K562 (cell line): Measurements from ENCODE around the gene TMEM170A. TPM values are rescaled to one million over a fixed set of nuclear protein-coding genes. Genes with fewer than 3 reads are reported as not detected.
A peak's percentile ranks its signal among the peaks of the same experiment; 100 is the strongest.
"Not testable (repeated sequence)": the region's sequence is repeated elsewhere in the genome, so short reads cannot be mapped to it uniquely, and the experiment has no call there.

Source experiments
- ATAC-seq: fragments of 200-7000 bp; cut with Tn5 transposase; 3 replicates; pipeline ENCODE4 v1.9.1; 2020; ENCODE audit warnings: moderate library complexity
- BruUV-seq: library from RNA; stranded (reverse); fragments of 400-500 nt; replicated peaks from 2 replicates; lab custom pipeline; 2021; lab: Mats Ljungman, UMichigan
- CTCF ChIA-PET: fragments of 300-600 bp; formaldehyde crosslinking; extraction: SDS; loops from one replicate; lab custom pipeline; 2021; ENCODE audit warnings: low intra/inter-chr PET ratio; lab: Yijun Ruan, JAX
- POLR2A ChIA-PET: fragments of 300-600, 350-650 bp; sonication (Branson Sonifier 250); formaldehyde crosslinking; extraction: SDS; loops from one replicate; lab custom pipeline; 2021; ENCODE audit warnings: antibody characterized with exemption, inconsistent platforms; lab: Yijun Ruan, JAX
- DNase-seq, 4 experiments: peaks; one replicate each; pipeline versions ENCODE4 v3.0.0 to v3.0.0-alpha.2; 2011 to 2018; ENCODE audit warnings: low spot score in 3 of 4, mixed read lengths in 3 of 4; ENCODE audit errors: extremely low read depth in 1 of 4
- FAIRE-seq: peaks from 2 replicates; lab custom pipeline; 2011; peaks lifted over from hg19 to GRCh38; lab: Jason Lieb, UNC
- H2AFZ ChIP-seq: 2 replicates; pipeline ENCODE4 v1.6.0; 2011; ENCODE audit warnings: low read depth, low read length, control low read depth, inconsistent platforms
- H3K27ac ChIP-seq: fragments of 200-600 bp; 3 replicates; pipeline ENCODE4 v1.8.0; 2011; ENCODE audit warnings: low read depth, mild to moderate bottlenecking, control low read depth, inconsistent platforms, low read length, moderate library complexity, mixed read lengths; ENCODE audit errors: extremely low read depth
- H3K27me3 ChIP-seq, 2 experiments: fragments of 300-600 bp in 1 of 2; 2 replicates in 1 of 2; 3 replicates in 1 of 2; pipeline versions ENCODE4 v1.6.0 to v1.8.0; 2011; ENCODE audit warnings: inconsistent platforms in 2 of 2, low read length in 2 of 2, mild to moderate bottlenecking in 1 of 2, mixed read lengths in 1 of 2, moderate library complexity in 1 of 2; ENCODE audit not compliant: control insufficient read depth in 2 of 2, insufficient read depth in 2 of 2
- H3K36me3 ChIP-seq: fragments of 300-600 bp; 3 replicates; pipeline ENCODE4 v1.8.0; 2011; ENCODE audit warnings: mild to moderate bottlenecking, low read length, inconsistent platforms; ENCODE audit not compliant: control insufficient read depth, insufficient read depth
- H3K4me1 ChIP-seq, 2 experiments: fragments of 200-600 bp in 1 of 2; replicated peaks in 1 of 2; 2 replicates in 1 of 2; 3 replicates in 1 of 2; pipeline versions ENCODE4 v1.5.1 to v1.8.0; 2011; ENCODE audit warnings: inconsistent platforms in 2 of 2, low read length in 2 of 2, mild to moderate bottlenecking in 1 of 2, mixed read lengths in 1 of 2, moderate library complexity in 1 of 2; ENCODE audit not compliant: control insufficient read depth in 2 of 2, insufficient read depth in 2 of 2
- H3K4me2 ChIP-seq: 2 replicates; pipeline ENCODE4 v1.6.1; 2011; ENCODE audit warnings: low read length, control low read depth, inconsistent platforms, mixed read lengths; ENCODE audit not compliant: insufficient read depth
- H3K4me3 ChIP-seq: fragments of 200-600 bp; sonication (generic), shearing (Covaris generic); 2 replicates; pipeline ENCODE4 v1.5.1; 2016; ENCODE audit warnings: control low read depth, inconsistent platforms
- H3K79me2 ChIP-seq: fragments of 200-600 bp; 3 replicates; pipeline ENCODE4 v1.8.0; 2011; ENCODE audit warnings: low read length, inconsistent platforms; ENCODE audit not compliant: control insufficient read depth, insufficient read depth
- H3K9ac ChIP-seq, 2 experiments: 2 replicates each; pipeline versions ENCODE4 v1.6.0 to v1.6.1; 2011; ENCODE audit warnings: low read depth in 2 of 2, low read length in 2 of 2, control low read depth in 1 of 2, inconsistent platforms in 1 of 2, mild to moderate bottlenecking in 1 of 2, mixed read lengths in 1 of 2; ENCODE audit not compliant: insufficient read depth in 1 of 2
- H3K9me1 ChIP-seq: one replicate; pipeline ENCODE4 v1.6.0; 2011; ENCODE audit warnings: inconsistent platforms, mild to moderate bottlenecking, low read length, moderate library complexity; ENCODE audit not compliant: control insufficient read depth, insufficient read depth
- H3K9me3 ChIP-seq: replicated peaks from 2 replicates; pipeline ENCODE4 v1.5.1; 2011; ENCODE audit warnings: low read depth, low read length, inconsistent platforms; ENCODE audit not compliant: control insufficient read depth, insufficient read depth
- H4K20me1 ChIP-seq: replicated peaks from 2 replicates; pipeline ENCODE4 v1.6.1; 2011; ENCODE audit warnings: low read length, inconsistent platforms, mixed read lengths; ENCODE audit not compliant: control insufficient read depth, insufficient read depth
- SIN3A ChIP-seq, 2 experiments: fragments of 150-350 bp in 1 of 2; IDR thresholded peaks; 2 replicates each; pipeline ENCODE4 v1.6.1; 2011 to 2016; ENCODE audit warnings: borderline replicate concordance in 2 of 2, low read depth in 2 of 2, low read length in 2 of 2, mild to moderate bottlenecking in 2 of 2, moderate library complexity in 2 of 2; ENCODE audit not compliant: control insufficient read depth in 1 of 2
- TGIF2 ChIP-seq: sonication (generic); formaldehyde crosslinking; IDR thresholded peaks from 2 replicates; pipeline ENCODE4 v1.8.1; 2022; ENCODE audit warnings: mild to moderate bottlenecking, missing genetic modification reagents, moderate library complexity
- WGBS: fragments of 100-300 bp; shearing (Covaris generic); methylation state at CpG from one replicate; pipeline ENCODE4 v1.1.6; 2016; ENCODE audit warnings: low coverage, mixed read lengths; ENCODE audit not compliant: insufficient coverage; ENCODE audit errors: missing lambda C conversion rate; 5-methylcytosine and 5-hydroxymethylcytosine counted together
- in situ Hi-C: fragments of 300-500 bp; cut with MboI; formaldehyde crosslinking; loops from 4 replicates; pipeline ENCODE4 v1.15.0; 2018; ENCODE audit warnings: inconsistent platforms, mixed read lengths
- intact Hi-C: fragments of 100-400 bp; cut with micrococcal nuclease; formaldehyde crosslinking; loops from 2 replicates; pipeline ENCODE4 v1.14.2; 2022
- polyA plus RNA-seq, 8 experiments: library from polyadenylated mRNA; depleted of rRNA in 4 of 8; stranded (reverse) in 5 of 8; unstranded in 3 of 8; fragments of >200 nt; fragmentation: Nextera tagmentation in 2 of 8; fragmentation: Illumina TruSeq in 1 of 8; extraction: Ambion mirVana in 2 of 8; extraction: Trizol in 1 of 8; gene quantifications; 2 replicates each; pipeline versions ENCODE4 v1.2.1 to v1.2.3, GENCODE V29; 2011 to 2014; ENCODE audit warnings: inconsistent platforms in 1 of 8, missing spikeins in 1 of 8
- total RNA-seq, 7 experiments: library from RNA; depleted of rRNA in 6 of 7; stranded (reverse); fragments of >200 nt in 6 of 7; fragmentation: Illumina TruSeq in 2 of 7; extraction: Trizol in 2 of 7; gene quantifications; 2 replicates each; pipeline versions ENCODE4 v1.2.1 to v1.2.3, GENCODE V29; 2011 to 2021; ENCODE audit warnings: low replicate concordance in 1 of 7
- TF ChIP-seq, protein P1 (sequence below), 2 experiments: IDR thresholded peaks; 2 replicates each; pipeline ENCODE4 v1.6.1; 2012; ENCODE audit warnings: improper control_type of control experiment in 2 of 2, low read depth in 2 of 2, low read length in 2 of 2, borderline replicate concordance in 1 of 2
- TF ChIP-seq, protein P2 (sequence below), 2 experiments: fragments of 450-650 bp in 1 of 2; sonication (generic) in 1 of 2; formaldehyde crosslinking in 1 of 2; IDR thresholded peaks in 1 of 2; conservative IDR thresholded peaks in 1 of 2; 2 replicates each; pipeline versions ENCODE4 v1.6.1 to v1.8.1; 2016 to 2023; ENCODE audit warnings: mild to moderate bottlenecking in 2 of 2, moderate library complexity in 2 of 2, inconsistent platforms in 1 of 2, missing genetic modification reagents in 1 of 2

The TMEM170A gene
- total and polyA plus RNA-seq, 9 of the 15 experiments (the other 6 are each of a cell fraction or from before 2014, with no cell fraction given): 6.1 to 30.2 (median 15.0) TPM

GRCh38 chr16:75463389-75464121, 934 bp downstream of the TMEM170A start:
- H3K4me2 ChIP-seq: peak overlapping the region; percentile 87
- H4K20me1 ChIP-seq, H3K9me1 ChIP-seq, in situ Hi-C loops, H3K36me3 ChIP-seq, H3K4me1 ChIP-seq, H3K9me3 ChIP-seq, H3K27me3 ChIP-seq: not testable (repeated sequence)
- BruUV-seq: TSS peak; percentile 56
- peak overlapping the region; percentile 82 to 94 for H3K9ac ChIP-seq
- FAIRE-seq (peak; percentile 77), ATAC-seq (peak; percentile 57), DNase-seq (peak; percentile 40 to 47 (median 45))
- intact Hi-C loops: loop anchor here (2.0 to 5.0 kb wide), 4 partner anchors 31 to 265 kb away; partner anchors contain the start of genes ADAT1 and CFDP1
- peak overlapping the region; percentile 98 for H2AFZ ChIP-seq
- TF ChIP-seq SIN3A (IDR thresholded peaks at IDR 0.05; ENCODE audit: borderline replicate concordance in 2 of 2, control insufficient read depth in 1 of 2, low read depth in 2 of 2, low read length in 2 of 2): peak in 1 of 2 experiments; percentile 14; a peak in 1 of 4 replicates
- TF ChIP-seq, protein P1, sequence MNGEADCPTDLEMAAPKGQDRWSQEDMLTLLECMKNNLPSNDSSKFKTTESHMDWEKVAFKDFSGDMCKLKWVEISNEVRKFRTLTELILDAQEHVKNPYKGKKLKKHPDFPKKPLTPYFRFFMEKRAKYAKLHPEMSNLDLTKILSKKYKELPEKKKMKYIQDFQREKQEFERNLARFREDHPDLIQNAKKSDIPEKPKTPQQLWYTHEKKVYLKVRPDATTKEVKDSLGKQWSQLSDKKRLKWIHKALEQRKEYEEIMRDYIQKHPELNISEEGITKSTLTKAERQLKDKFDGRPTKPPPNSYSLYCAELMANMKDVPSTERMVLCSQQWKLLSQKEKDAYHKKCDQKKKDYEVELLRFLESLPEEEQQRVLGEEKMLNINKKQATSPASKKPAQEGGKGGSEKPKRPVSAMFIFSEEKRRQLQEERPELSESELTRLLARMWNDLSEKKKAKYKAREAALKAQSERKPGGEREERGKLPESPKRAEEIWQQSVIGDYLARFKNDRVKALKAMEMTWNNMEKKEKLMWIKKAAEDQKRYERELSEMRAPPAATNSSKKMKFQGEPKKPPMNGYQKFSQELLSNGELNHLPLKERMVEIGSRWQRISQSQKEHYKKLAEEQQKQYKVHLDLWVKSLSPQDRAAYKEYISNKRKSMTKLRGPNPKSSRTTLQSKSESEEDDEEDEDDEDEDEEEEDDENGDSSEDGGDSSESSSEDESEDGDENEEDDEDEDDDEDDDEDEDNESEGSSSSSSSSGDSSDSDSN (IDR thresholded peaks at IDR 0.05; ENCODE audit: borderline replicate concordance in 1 of 2, low read depth in 2 of 2, low read length in 2 of 2): 0 out of 4 replicates have a peak, but pooled peaks of 1 of the 2 experiments have one; percentile 22
- TF ChIP-seq, protein P2, sequence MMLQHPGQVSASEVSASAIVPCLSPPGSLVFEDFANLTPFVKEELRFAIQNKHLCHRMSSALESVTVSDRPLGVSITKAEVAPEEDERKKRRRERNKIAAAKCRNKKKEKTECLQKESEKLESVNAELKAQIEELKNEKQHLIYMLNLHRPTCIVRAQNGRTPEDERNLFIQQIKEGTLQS (IDR thresholded peaks at IDR 0.05): not testable (repeated sequence)
- TF ChIP-seq, protein P2 (CRISPR knock-in tag; conservative IDR thresholded peaks at IDR 0.05): 0 out of 2 replicates have a peak, but pooled peaks have one; percentile 2
- TF ChIP-seq TGIF2 (CRISPR knock-in tag): 0 out of 2 replicates have a peak, but pooled peaks have one; percentile 39
- ChIA-PET POLR2A (interaction anchor here (0.7 to 1.2 kb wide), 4 partner anchors 9 to 30 kb away, joined by 4 to 7 read pairs (median 5); partner anchors contain the start of gene CFDP1), CTCF (interaction anchor here (0.8 to 1.5 kb wide), 3 partner anchors 43 to 265 kb away, joined by 4 to 6 read pairs (median 4); no protein-coding TSS in a partner anchor)
- H3K4me3 ChIP-seq: peak overlapping the region; percentile 78
- peak overlapping the region; percentile 92 for H3K27ac ChIP-seq
- peaks cover 47% of the 10 kb centered on the region for H3K79me2 ChIP-seq
- WGBS: 9% methylated on average over 25 of the region's 39 CpGs
